OCI-LY7 (cell line): ENCODE measurements around the gene ADAM12.

ENCODE experiments used
- CTCF ChIP-seq: fragments of 200-600 bp; sonication (generic); conservative IDR thresholded peaks from 2 replicates; pipeline ENCODE4 v1.5.1; 2014; ENCODE audit warnings: mild to moderate bottlenecking, antibody characterized with exemption, low read length, moderate library complexity, mixed read lengths
- EZH2phosphoT487 ChIP-seq: fragments of 200-600 bp; sonication (generic); IDR thresholded peaks from 2 replicates; pipeline ENCODE4 v1.6.1; 2018; ENCODE audit warnings: low read depth, borderline replicate concordance, mild to moderate bottlenecking, mixed run types, antibody characterized with exemption, low read length, moderate library complexity, mixed read lengths

GRCh38 chr10:126074291-126074690, 314.0 kb downstream of the ADAM12 start:
- no peak for TF ChIP-seq CTCF
- TF ChIP-seq EZH2phosphoT487: no peak
